ENCODE results near the gene LIN28B. TPM values are rescaled to one million over a fixed set of nuclear protein-coding genes. Genes with fewer than 3 reads are reported as not detected.

LIN28B gene
- total and polyA plus RNA-seq, 8 donors: 0.22 TPM; not detected in 7

DNA sequence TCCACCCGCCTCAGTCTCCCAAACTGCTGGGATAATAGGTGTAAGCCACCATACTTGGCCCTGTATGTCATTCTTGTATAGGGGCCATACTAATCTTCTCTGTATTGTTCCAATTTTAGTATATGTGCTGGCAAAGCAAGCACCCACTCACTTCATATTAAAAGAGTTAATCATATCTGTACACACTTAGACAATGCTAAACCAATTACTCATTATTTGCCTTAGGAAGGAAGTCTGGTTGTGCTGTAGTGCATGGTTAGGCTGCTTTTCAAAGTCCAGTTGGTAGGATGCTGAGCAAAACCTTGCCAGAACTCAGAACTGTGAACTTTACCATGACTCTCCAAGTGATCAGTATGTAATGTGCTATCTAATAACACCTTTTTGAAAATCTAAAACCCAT lies 88.6 kb downstream of the LIN28B start:
- TF ChIP-seq, protein P1, sequence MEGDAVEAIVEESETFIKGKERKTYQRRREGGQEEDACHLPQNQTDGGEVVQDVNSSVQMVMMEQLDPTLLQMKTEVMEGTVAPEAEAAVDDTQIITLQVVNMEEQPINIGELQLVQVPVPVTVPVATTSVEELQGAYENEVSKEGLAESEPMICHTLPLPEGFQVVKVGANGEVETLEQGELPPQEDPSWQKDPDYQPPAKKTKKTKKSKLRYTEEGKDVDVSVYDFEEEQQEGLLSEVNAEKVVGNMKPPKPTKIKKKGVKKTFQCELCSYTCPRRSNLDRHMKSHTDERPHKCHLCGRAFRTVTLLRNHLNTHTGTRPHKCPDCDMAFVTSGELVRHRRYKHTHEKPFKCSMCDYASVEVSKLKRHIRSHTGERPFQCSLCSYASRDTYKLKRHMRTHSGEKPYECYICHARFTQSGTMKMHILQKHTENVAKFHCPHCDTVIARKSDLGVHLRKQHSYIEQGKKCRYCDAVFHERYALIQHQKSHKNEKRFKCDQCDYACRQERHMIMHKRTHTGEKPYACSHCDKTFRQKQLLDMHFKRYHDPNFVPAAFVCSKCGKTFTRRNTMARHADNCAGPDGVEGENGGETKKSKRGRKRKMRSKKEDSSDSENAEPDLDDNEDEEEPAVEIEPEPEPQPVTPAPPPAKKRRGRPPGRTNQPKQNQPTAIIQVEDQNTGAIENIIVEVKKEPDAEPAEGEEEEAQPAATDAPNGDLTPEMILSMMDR (IDR thresholded peaks at IDR 0.05): no peak
- Histone ChIP-seq H3K27me3 (no peaks in the 10 kb centered on the region), H3K4me1 (no peaks in the 10 kb centered on the region), H3K9me3 (no peaks in the 10 kb centered on the region), H3K4me3 (no peak overlapping the region), H3K36me3 (no peaks in the 10 kb centered on the region), H3K27ac (no peak overlapping the region)
- FAIRE-seq: no peak
- 91 to 95% methylated on average over 1 of the region's 1 CpG for WGBS, 2 donors
- ATAC-seq: no peak
- no peak for DNase-seq
- intact Hi-C loops (cut with DNase I): no loop called here

DNA sequence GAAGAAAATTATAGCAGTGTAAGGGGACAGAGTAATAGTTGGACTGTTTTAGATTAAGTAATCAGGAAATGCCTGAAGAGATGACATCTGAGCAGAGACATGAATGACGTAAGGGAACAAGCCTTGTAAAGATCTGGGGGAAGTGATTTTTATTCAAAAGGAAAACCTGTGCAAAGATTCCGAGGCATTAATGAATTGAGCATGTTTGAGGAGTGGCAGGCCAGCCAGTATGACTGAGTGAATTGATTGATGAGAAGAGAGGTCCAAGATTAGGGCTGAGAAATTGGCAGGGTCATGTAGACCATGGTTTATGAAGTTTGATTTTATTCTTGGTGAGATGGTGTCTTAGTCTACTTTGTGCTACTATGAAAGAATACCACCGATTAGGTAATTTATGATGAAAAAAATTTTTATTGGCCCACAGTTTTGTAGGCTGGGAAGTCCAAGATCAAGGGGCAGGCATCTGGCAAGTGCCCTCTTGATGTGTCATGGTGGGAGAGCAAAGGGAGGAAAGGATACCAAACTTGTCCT lies 95.1 kb downstream of the LIN28B start:
- FAIRE-seq: no peak
- intact Hi-C loops (cut with DNase I): no loop called here
- no peaks in the 10 kb centered on the region for H3K4me1 ChIP-seq
- no peak overlapping the region for H3K27ac ChIP-seq
- ATAC-seq: no peak
- no peak overlapping the region for H3K4me3 ChIP-seq
- H3K36me3 ChIP-seq: no peaks in the 10 kb centered on the region
- H3K9me3 ChIP-seq: no peaks in the 10 kb centered on the region
- TF ChIP-seq, protein P1 (IDR thresholded peaks at IDR 0.05): no peak
- 57 to 66% methylated on average over 3 of the region's 3 CpGs for WGBS, 2 donors
- no peaks in the 10 kb centered on the region for H3K27me3 ChIP-seq
- DNase-seq: no peak

DNA sequence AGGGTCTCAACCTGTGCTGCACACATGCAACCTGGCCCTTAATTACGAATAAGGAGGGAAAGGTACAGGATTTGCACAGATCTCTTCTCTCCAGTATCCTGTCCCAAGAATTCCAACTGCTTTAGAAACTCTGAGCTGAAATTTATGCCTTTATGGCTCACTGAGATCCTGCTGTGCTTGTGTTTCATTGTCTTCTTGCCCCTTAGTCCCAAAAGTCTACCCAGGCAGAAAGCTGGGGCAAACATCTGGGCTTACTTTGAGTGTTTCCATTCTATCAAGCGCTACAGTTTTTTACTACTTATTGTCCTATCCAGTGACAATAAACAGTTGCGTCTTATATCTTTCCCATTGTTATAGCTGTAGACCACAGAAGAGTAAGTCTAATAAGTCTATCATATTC lies 99.7 kb downstream of the LIN28B start:
- Histone ChIP-seq H3K36me3 (no peaks in the 10 kb centered on the region), H3K27me3 (peaks cover 0 to 3% (median 0%) of the 10 kb centered on the region in 4 donors), H3K4me1 (no peaks in the 10 kb centered on the region), H3K27ac (no peak overlapping the region), H3K4me3 (no peak overlapping the region), H3K9me3 (no peaks in the 10 kb centered on the region)
- intact Hi-C loops (cut with DNase I): no loop called here
- no peak for FAIRE-seq
- no peak for DNase-seq
- WGBS, 2 donors: 79 to 80% methylated on average over 3 of the region's 3 CpGs
- TF ChIP-seq, protein P1 (IDR thresholded peaks at IDR 0.05): no peak
- no peak for ATAC-seq

DNA sequence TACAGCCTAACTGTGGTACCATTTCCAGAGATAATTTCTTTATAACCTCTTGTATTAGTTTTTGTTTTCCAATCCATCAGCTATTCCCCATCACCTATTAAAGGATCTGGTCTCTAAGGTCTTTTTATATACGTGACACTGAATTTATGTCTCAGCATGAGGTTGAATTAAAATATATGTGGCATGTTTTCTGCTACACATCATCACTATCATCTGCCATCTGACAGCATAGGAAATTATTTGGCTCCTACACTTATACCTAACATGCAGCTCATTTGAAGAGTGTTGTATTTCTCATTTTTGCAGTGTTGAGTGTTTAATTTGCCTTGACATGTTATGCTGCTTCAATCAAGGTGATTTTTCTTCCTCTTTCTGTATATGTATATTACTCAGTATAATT lies 100.3 kb downstream of the LIN28B start:
- Histone ChIP-seq H3K4me3 (no peak overlapping the region), H3K27ac (no peak overlapping the region), H3K27me3 (peaks cover 0 to 3% (median 0%) of the 10 kb centered on the region in 4 donors), H3K4me1 (no peaks in the 10 kb centered on the region), H3K9me3 (no peaks in the 10 kb centered on the region), H3K36me3 (no peaks in the 10 kb centered on the region)
- WGBS, 2 donors: 67 to 88% methylated on average over 1 of the region's 1 CpG
- no peak for ATAC-seq
- no peak for DNase-seq
- intact Hi-C loops (cut with DNase I): no loop called here
- no peak for FAIRE-seq
- TF ChIP-seq, protein P1 (IDR thresholded peaks at IDR 0.05): no peak

DNA sequence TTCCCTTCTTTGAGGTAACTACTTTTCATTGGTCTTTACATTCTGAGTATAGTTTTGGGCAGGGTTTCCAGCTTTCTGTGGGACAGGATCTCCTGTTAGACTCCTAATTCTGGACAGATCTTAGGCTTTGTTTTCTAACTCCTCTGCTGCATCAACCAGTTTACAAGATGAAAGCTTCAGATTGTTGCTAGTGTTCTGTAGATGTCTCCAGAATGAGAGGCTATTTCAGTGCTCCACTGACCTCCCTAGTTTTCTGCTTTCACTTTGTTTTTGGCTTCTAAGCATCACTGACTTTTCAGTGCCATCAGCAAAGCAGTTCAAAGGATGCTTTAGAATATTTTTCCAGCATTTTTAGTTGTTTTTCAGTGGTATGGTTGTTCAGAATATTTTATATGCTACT lies 101.4 kb downstream of the LIN28B start:
- DNase-seq (no peak), FAIRE-seq (no peak), ATAC-seq (no peak)
- peaks cover 0 to 7% (median 0%) of the 10 kb centered on the region in 4 donors for H3K27me3 ChIP-seq
- intact Hi-C loops (cut with DNase I): no loop called here
- no peak overlapping the region for H3K27ac ChIP-seq
- H3K4me3 ChIP-seq: no peak overlapping the region
- no peaks in the 10 kb centered on the region for H3K36me3 ChIP-seq
- no peaks in the 10 kb centered on the region for H3K4me1 ChIP-seq
- no peaks in the 10 kb centered on the region for H3K9me3 ChIP-seq
- TF ChIP-seq, protein P1 (IDR thresholded peaks at IDR 0.05): no peak
